Activated T-helper 1 cell treated with anti-CD3 and anti-CD28 coated beads, Interleukin-12 subunit alpha, Interleukin-12 subunit beta, Interleukin-2, Interleukin-4 antibody, amounts not matched to agents 30 ng/mL and 10 ng/mL and 1 ng/mL, durations not matched to agents 14 hours and 24 hours and 36 hours (primary cell): Measurements from ENCODE around the gene THG1L. TPM values are rescaled to one million over a fixed set of nuclear protein-coding genes. Genes with fewer than 3 reads are reported as not detected.

ENCODE experiments used
- DNase-seq: peaks from one replicate; pipeline ENCODE4 v3.0.0; 2021; ENCODE audit warnings: low spot score
- H3K27ac Mint-ChIP-seq: one replicate; pipeline ENCODE4 v1.8.0; 2021; ENCODE audit warnings: mild to moderate bottlenecking, mixed read lengths
- H3K27me3 Mint-ChIP-seq: one replicate; pipeline ENCODE4 v1.8.0; 2022; ENCODE audit warnings: mild to moderate bottlenecking, moderate library complexity, mixed read lengths; ENCODE audit not compliant: insufficient read depth
- H3K36me3 Mint-ChIP-seq: one replicate; pipeline ENCODE4 v1.8.0; 2021; ENCODE audit warnings: low read depth, mixed read lengths
- H3K4me1 Mint-ChIP-seq: one replicate; pipeline ENCODE4 v1.8.0; 2021; ENCODE audit warnings: low read depth, mixed read lengths
- H3K4me3 Mint-ChIP-seq: one replicate; pipeline ENCODE4 v1.8.0; 2021; ENCODE audit warnings: mild to moderate bottlenecking, moderate library complexity, mixed read lengths
- H3K9me3 Mint-ChIP-seq: one replicate; pipeline ENCODE4 v1.8.0; 2021; ENCODE audit warnings: mixed read lengths
- intact Hi-C: fragments of 100-400 bp; cut with micrococcal nuclease; formaldehyde crosslinking; loops from one replicate; pipeline ENCODE4 v1.15.1; 2024
- total RNA-seq: library from RNA; stranded (reverse); gene quantifications from 2 replicates; pipeline ENCODE4 v1.2.3, GENCODE V29; 2022

THG1L gene
- total RNA-seq, 1 donor from 2014 or later, result 26.8 TPM

DNA sequence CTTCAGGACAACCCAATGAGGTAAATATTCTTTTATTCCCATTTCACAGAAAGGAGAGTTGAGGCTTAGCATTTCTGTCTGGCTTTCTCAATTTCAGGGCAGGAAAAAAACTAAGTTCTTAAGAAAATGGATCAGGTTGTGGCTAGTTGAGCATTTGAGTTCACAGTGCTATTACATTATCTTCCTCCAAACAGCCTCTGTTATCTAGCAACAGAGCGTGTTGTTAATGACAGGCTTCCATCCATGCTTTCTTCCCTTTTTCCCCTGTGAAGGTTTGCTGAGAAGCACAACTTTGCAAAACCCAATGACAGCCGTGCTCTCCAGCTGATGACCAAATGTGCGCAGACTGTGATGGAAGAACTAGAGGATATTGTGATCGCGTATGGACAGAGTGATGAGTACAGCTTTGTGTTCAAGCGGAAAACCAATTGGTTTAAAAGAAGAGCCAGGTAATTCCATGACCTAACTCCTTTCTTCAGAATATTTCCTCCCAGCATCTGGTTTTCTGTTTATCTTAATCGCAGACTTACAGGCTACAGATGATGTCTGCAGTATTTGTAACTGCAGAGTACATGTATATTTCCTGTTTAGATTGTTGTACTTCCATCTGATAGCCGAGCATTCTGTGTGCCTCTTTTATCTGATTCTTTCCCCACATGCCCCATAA, 1.5 kb downstream of the THG1L start:
- intact Hi-C loops, result loop anchor here (5.0 kb wide), 2 partner anchors 465 to 1530 kb away; partner anchors contain the start of genes CYFIP2 and UBLCP1

DNA sequence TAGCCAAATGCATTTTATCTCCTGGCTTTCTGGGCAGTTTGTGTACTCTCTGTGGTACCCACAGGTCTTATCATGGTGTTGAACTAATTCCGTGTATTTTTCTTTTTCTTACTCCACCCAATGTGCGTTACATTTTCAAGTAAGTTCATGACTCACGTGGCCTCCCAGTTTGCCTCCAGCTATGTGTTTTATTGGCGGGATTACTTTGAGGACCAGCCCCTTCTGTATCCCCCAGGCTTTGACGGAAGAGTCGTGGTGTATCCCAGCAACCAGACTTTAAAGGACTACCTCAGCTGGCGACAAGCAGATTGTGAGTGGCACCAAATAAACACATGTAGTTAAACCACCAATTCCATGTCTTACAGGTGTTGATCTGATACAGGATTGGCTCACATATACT, 3.2 kb downstream of the THG1L start:
- DNase-seq, result no peak
- Mint-ChIP-seq H3K9me3 (no peaks in the 10 kb centered on the region), H3K4me1 (peaks cover 34% of the 10 kb centered on the region), H3K27ac (no peak overlapping the region), H3K27me3 (no peaks in the 10 kb centered on the region), H3K36me3 (peaks cover 29% of the 10 kb centered on the region), H3K4me3 (no peak overlapping the region)
- intact Hi-C loops, result loop anchor here (5.0 kb wide), 2 partner anchors 467 to 1528 kb away; partner anchors contain the start of genes CYFIP2 and UBLCP1

More for the DNA sequence above, 1.5 kb downstream of the THG1L start:
- peak overlapping the region; percentile 88 for H3K4me3 Mint-ChIP-seq
- peaks cover 20% of the 10 kb centered on the region for H3K36me3 Mint-ChIP-seq
- H3K4me1 Mint-ChIP-seq, result peaks cover 37% of the 10 kb centered on the region
- no peak overlapping the region for H3K27ac Mint-ChIP-seq
- DNase-seq, result no peak
- H3K27me3 Mint-ChIP-seq, result no peaks in the 10 kb centered on the region
- H3K9me3 Mint-ChIP-seq, result no peaks in the 10 kb centered on the region

DNA sequence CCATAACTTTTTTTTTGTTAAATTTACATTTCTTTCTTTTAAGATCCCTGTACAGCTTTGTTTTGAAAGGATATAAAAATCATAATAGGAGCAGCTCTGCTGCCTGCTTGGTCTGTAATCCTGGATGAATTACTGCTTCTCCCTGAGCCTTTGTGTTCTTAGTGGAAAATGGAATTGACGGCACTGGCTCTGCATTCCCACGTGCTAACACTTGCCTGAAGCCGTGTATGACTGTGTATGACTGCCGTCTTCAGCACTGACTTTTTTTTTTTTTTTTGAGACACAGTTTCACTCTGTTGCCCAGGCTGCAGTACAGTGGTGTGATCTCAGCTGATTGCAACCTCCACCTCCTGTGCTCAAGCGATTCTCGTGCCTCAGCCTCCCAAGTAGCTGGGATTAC, 4.8 kb downstream of the THG1L start:
- intact Hi-C loops, result no loop called here
- DNase-seq, result no peak
- H3K36me3 Mint-ChIP-seq, result peaks cover 36% of the 10 kb centered on the region

DNA sequence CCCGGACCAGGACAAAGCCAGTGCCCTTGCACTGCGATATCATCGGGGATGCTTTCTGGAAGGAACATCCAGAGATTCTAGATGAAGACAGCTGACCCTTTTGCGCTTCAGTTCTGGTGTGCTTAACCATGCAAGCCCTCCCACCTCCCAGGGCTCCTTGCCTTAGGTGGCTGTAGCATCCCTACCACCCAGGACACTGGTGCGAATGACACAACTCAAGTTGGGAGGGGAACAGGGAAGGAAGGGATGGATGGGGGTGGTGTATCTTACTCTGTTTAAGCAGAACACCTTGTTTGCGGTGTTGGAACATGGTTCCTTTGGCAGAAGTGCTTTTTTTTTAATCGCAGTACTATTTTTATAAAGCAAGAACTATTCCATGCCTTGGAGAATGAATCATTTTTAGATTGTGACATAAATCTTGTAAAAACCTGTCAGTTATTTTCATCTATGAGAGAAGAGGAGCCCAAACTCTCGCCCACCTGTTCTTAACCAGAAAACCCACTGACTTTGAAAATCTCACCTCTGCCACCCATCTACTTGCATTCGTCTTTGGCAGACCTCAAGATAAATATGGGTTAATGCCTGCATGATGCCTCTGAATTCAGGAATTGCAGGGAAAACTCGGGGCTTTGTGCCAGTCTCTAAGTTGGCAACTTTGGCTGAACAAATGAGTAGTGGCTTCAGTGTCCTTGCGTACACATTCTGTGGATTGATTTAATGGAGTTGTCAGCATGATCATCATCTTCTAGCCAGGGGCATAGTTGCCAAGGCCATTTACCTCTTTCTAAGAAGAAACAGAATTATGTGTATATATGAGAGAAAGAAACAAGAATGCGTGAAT, 8.4 kb downstream of the THG1L start:
- Mint-ChIP-seq H3K27ac (no peak overlapping the region), H3K4me1 (peaks cover 20% of the 10 kb centered on the region), H3K4me3 (no peak overlapping the region), H3K27me3 (peaks cover 3% of the 10 kb centered on the region), H3K9me3 (no peaks in the 10 kb centered on the region), H3K36me3 (peaks cover 32% of the 10 kb centered on the region)
- intact Hi-C loops, result no loop called here
- DNase-seq, result no peak

More for the DNA sequence above, 4.8 kb downstream of the THG1L start:
- Mint-ChIP-seq H3K9me3 (no peaks in the 10 kb centered on the region), H3K4me3 (no peak overlapping the region), H3K27ac (no peak overlapping the region), H3K27me3 (no peaks in the 10 kb centered on the region), H3K4me1 (peaks cover 25% of the 10 kb centered on the region)

DNA sequence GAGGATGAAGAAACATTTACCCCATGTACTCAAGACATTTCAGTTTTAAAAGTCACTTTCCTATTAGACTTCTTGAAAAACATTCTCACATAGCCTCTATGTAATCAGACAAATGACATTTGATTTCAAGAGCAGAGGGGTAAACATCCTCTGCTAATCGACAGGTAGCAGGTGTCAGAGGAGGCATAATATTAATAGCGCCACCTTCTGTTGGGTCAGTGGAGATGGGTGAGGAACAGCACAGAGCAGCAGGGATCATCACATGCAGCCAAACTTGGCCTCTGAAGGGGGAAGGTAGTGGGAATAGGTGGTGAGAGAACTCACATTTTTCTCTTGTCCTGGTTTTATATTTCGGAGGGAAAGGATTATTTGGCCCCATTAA, 9.0 kb downstream of the THG1L start:
- Mint-ChIP-seq H3K4me3 (no peak overlapping the region), H3K9me3 (no peaks in the 10 kb centered on the region), H3K27me3 (peaks cover 3% of the 10 kb centered on the region), H3K27ac (no peak overlapping the region), H3K4me1 (peaks cover 26% of the 10 kb centered on the region), H3K36me3 (peaks cover 30% of the 10 kb centered on the region)
- peak; percentile 13 for DNase-seq
- intact Hi-C loops, result no loop called here

DNA sequence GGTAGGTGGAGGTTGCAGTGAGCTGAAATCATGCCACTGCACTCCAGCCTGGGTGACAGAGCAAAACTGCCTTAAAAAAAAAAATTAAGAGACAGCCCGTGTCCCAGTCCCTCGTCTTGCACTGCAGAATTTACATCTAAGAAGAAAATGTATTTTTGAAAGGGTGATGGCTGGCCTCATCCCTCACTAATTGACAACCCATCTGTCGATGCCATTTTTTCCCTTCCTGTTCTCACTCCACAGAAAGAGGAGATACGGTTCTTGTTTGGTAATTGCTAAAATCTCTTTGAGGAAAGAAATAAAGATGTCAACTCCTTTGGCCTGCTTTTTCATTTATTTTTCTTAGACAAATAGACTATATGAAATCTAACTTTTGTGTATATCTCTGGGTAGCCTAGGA, 9.9 kb downstream of the THG1L start:
- no peak overlapping the region for H3K27ac Mint-ChIP-seq
- intact Hi-C loops, result no loop called here
- H3K4me3 Mint-ChIP-seq, result no peak overlapping the region
- peaks cover 31% of the 10 kb centered on the region for H3K4me1 Mint-ChIP-seq
- peaks cover 31% of the 10 kb centered on the region for H3K36me3 Mint-ChIP-seq
- peaks cover 3% of the 10 kb centered on the region for H3K27me3 Mint-ChIP-seq
- H3K9me3 Mint-ChIP-seq, result no peaks in the 10 kb centered on the region
- DNase-seq, result no peak

DNA sequence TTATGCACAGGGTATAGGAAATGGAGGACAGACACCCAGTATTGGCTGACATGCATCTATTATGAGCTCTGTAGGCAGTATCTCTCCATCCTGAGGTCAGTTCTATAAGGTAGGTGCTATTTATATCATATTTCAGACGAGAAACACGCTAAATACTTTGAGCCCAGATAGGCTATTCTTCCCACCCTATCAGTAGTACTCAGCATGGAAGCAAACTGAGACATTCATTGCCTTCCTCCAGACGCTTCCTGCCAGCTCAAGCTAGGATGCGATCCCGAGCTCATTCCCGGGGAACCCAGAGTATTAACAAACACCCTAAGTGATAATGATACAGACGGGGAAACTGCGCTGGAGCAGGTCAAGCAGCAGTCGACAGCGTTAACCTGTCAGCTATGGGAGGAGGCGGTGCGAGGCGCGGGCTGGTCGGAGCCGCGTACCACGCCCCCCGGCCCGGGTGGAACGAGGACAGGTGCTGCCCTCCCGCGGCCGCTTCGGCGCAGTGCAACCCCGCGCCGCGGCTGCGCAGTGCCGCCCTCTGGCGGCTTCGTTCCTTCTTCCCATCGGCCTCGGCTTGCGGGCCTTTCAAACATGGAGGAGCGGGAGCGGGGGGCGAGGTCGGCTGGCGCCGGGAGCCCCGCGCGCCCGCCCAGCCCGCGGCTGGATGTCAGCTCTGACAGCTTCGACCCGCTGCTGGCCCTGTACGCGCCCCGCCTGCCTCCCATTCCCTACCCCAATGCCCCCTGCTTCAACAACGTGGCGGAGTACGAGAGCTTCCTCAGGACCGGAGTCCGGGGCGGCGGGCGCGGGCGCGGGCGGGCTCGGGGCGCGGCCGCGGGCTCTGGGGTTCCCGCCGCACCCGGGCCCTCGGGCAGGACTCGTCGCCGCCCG, 12.2 kb downstream of the THG1L start, which contains the start of gene LSM11:
Gene LSM11, plus strand, starts transcription at position 550 of the 888 bp plus-strand sequence. Its CDS starts 39 bp downstream, at position 589.
- peaks cover 3% of the 10 kb centered on the region for H3K27me3 Mint-ChIP-seq
- DNase-seq, result peak; percentile 90
- H3K9me3 Mint-ChIP-seq, result no peaks in the 10 kb centered on the region
- H3K36me3 Mint-ChIP-seq, result peaks cover 17% of the 10 kb centered on the region
- H3K4me1 Mint-ChIP-seq, result peaks cover 46% of the 10 kb centered on the region
- intact Hi-C loops, result loop anchor here (1.0 kb wide), 10 partner anchors 12 to 415 kb away; partner anchors contain the start of genes CLINT1 and THG1L
- peak within 1 kb of the TSS; percentile 98 for H3K4me3 Mint-ChIP-seq
- peak within 1 kb of the TSS; percentile 93 for H3K27ac Mint-ChIP-seq

DNA sequence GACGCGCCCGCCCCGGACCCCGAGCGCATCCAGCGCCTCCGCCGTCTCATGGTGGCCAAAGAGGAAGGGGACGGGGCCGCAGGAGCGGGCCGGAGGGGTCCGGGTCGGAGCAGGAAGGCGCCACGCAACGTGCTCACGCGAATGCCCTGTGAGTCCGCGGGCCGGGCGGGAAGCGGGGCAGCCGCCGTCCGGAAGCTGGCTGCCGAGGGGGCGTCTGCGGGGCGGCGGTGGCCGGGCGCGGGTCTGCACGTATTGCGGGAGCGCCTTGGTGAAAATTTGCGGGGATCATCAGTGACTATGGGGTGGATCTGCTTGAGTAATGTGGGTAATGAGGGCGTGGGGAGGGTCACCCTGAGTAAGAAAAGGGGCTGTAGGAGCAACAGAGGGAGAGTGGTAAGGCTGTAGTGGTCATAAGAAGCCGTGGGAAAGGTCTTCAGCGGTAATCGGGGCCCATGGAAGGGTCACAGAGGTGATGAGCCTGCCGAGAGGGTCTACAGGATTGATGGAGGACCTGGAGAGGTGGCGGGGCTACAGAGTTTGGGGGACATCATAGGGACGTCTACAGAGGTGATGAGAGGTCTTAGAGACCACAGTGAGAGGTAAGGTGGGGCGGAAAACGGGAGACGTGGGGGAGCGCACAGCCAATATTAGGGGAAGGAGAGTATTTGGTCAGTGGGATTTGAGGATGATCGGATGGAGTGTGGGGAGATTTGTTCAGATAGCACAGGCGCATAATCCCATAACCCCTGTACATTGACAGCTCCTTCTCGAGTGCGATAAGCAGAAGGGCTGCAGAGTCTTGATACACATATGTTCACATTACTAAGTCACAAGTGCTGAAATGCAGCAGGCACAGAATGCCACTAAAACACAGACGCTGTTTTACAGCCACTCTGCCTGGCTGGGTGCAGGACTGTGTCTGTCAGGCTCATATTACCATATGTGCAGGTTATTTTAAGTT, 13.1 kb downstream of the THG1L start:
- Mint-ChIP-seq H3K27me3 (peaks cover 3% of the 10 kb centered on the region), H3K27ac (peak overlapping the region; percentile 93), H3K9me3 (no peaks in the 10 kb centered on the region), H3K4me3 (peak overlapping the region; percentile 98), H3K36me3 (peaks cover 13% of the 10 kb centered on the region), H3K4me1 (peaks cover 51% of the 10 kb centered on the region)
- DNase-seq, result peak; percentile 21
- intact Hi-C loops, result no loop called here

DNA sequence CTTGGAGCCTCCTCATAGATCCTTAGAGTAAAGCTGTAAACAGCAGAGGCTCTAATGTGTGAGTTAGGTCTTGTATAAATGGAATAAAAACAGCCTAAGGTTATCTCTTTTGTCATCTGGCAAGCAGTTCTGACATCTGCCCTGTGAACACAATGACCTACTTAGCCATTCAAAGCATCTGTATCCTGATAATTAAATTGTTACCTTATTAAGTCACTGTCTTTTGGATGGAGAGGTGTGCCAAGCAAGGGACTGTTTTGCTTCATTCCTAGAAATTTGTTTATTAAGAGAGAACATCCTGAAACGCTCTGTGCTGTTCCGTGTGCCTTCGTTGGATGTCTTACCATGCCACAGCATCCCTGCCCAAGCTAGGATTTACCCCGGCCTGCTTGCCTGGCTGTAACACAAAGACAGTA, 13.8 kb downstream of the THG1L start:
- peaks cover 50% of the 10 kb centered on the region for H3K4me1 Mint-ChIP-seq
- H3K27ac Mint-ChIP-seq, result no peak overlapping the region
- no peak for DNase-seq
- no peaks in the 10 kb centered on the region for H3K9me3 Mint-ChIP-seq
- H3K27me3 Mint-ChIP-seq, result peaks cover 3% of the 10 kb centered on the region
- intact Hi-C loops, result no loop called here
- peaks cover 8% of the 10 kb centered on the region for H3K36me3 Mint-ChIP-seq
- H3K4me3 Mint-ChIP-seq, result peak overlapping the region; percentile 98

DNA sequence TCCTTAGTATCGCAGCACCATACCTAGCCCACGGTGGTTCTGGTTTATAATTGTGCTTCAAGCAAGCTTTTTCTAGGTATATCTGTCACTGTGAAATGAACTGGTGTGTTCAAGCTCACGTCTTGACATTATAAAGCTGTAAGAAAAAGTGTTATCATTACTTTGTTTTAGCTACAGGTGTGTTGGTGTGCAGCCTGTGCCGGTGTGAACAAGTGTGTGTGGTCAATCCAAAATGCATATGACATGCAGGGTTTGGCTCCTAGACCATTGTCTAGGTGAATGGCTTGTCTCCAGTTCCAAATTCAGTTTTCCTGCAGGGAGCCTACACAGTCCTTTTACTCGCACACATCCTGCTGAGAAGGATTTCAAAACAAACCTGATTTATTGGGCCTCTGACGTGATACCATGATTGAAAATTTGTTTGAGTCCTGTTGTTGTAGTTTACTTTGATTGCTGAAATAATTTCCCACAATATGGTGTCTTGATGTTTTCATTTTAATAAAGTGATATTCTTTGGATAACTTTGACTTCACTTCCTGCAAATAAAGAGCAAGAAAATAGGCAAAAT, 16.0 kb downstream of the THG1L start:
- Mint-ChIP-seq H3K4me1 (peaks cover 45% of the 10 kb centered on the region), H3K9me3 (no peaks in the 10 kb centered on the region), H3K4me3 (no peak overlapping the region), H3K36me3 (peaks cover 6% of the 10 kb centered on the region), H3K27me3 (peaks cover 3% of the 10 kb centered on the region), H3K27ac (no peak overlapping the region)
- no peak for DNase-seq
- intact Hi-C loops, result no loop called here
